Astrocyte (in vitro differentiated cells and primary cell): ENCODE measurements around the gene TFAP2A. TPM values are rescaled to one million over a fixed set of nuclear protein-coding genes. Genes with fewer than 3 reads are reported as not detected.

Experiments used
- DNase-seq: peaks from one replicate; pipeline ENCODE4 v3.0.0-alpha.2; 2010; ENCODE audit warnings: low read depth
- FAIRE-seq: peaks from 2 replicates; lab custom pipeline; 2011; peaks lifted over from hg19 to GRCh38; lab: Jason Lieb, UNC
- H2AFZ ChIP-seq: 2 replicates; pipeline ENCODE4 v1.6.0; 2012; ENCODE audit warnings: low read depth, low read length, inconsistent platforms
- H3K27ac ChIP-seq: 2 replicates; pipeline ENCODE4 v1.5.1; 2011; ENCODE audit warnings: low read depth, low read length, inconsistent platforms
- H3K27me3 ChIP-seq: 2 replicates; pipeline ENCODE4 v1.6.0; 2011; ENCODE audit warnings: low read length, inconsistent platforms; ENCODE audit not compliant: insufficient read depth
- H3K36me3 ChIP-seq: 2 replicates; pipeline ENCODE4 v1.5.1; 2011; ENCODE audit warnings: low read length, inconsistent platforms; ENCODE audit not compliant: insufficient read depth
- H3K4me1 ChIP-seq: 2 replicates; pipeline ENCODE4 v1.5.1; 2011; ENCODE audit warnings: low read length, inconsistent platforms; ENCODE audit not compliant: insufficient read depth
- H3K4me2 ChIP-seq: 2 replicates; pipeline ENCODE4 v1.6.0; 2012; ENCODE audit warnings: low read length, inconsistent platforms
- H3K4me3 ChIP-seq: 2 replicates; pipeline ENCODE4 v1.5.1; 2011; ENCODE audit warnings: low read depth, mild to moderate bottlenecking, low read length, inconsistent platforms; ENCODE audit not compliant: insufficient read depth
- H3K79me2 ChIP-seq: 2 replicates; pipeline ENCODE4 v1.6.0; 2012; ENCODE audit warnings: mild to moderate bottlenecking, low read length, inconsistent platforms; ENCODE audit not compliant: insufficient read depth
- H3K9ac ChIP-seq: 2 replicates; pipeline ENCODE4 v1.6.0; 2012; ENCODE audit warnings: mild to moderate bottlenecking, low read length, inconsistent platforms
- H3K9me3 ChIP-seq: 2 replicates; pipeline ENCODE4 v1.5.1; 2012; ENCODE audit warnings: low read depth, mild to moderate bottlenecking, low read length, inconsistent platforms; ENCODE audit not compliant: insufficient read depth
- H4K20me1 ChIP-seq: 2 replicates; pipeline ENCODE4 v1.6.0; 2012; ENCODE audit warnings: low read length, inconsistent platforms; ENCODE audit not compliant: insufficient read depth
- H3K27ac Mint-ChIP-seq: one replicate; pipeline ENCODE4 v1.8.0; 2021; ENCODE audit warnings: mild to moderate bottlenecking, mixed read lengths; ENCODE audit not compliant: unreplicated experiment
- H3K27me3 Mint-ChIP-seq: one replicate; pipeline ENCODE4 v1.8.0; 2021; ENCODE audit warnings: low read depth, mixed read lengths; ENCODE audit not compliant: unreplicated experiment
- H3K36me3 Mint-ChIP-seq: one replicate; pipeline ENCODE4 v1.8.0; 2021; ENCODE audit warnings: low read depth, mixed read lengths; ENCODE audit not compliant: unreplicated experiment
- H3K4me1 Mint-ChIP-seq: one replicate; pipeline ENCODE4 v1.8.0; 2021; ENCODE audit warnings: low read depth, mixed read lengths; ENCODE audit not compliant: unreplicated experiment
- H3K4me3 Mint-ChIP-seq: one replicate; pipeline ENCODE4 v1.8.0; 2021; ENCODE audit warnings: mild to moderate bottlenecking, moderate library complexity, mixed read lengths; ENCODE audit not compliant: unreplicated experiment
- H3K9me3 Mint-ChIP-seq: one replicate; pipeline ENCODE4 v1.8.0; 2021; ENCODE audit warnings: mild to moderate bottlenecking, mixed read lengths; ENCODE audit not compliant: unreplicated experiment
- CTCF ChIP-seq: IDR thresholded peaks from 2 replicates; pipeline ENCODE4 v1.5.1; 2011; ENCODE audit warnings: low read depth, mild to moderate bottlenecking, inconsistent platforms, low read length, moderate library complexity; ENCODE audit not compliant: insufficient read depth
- EZH2 ChIP-seq: IDR thresholded peaks from 2 replicates; pipeline ENCODE4 v1.6.1; 2012; ENCODE audit warnings: mild to moderate bottlenecking, low read length, inconsistent platforms; ENCODE audit not compliant: insufficient read depth
- microRNA-seq: library from miRNA; unstranded; fragments of <30 nt; microRNA quantifications from one replicate; pipeline ENCODE4 v1.2.0, GENCODE V29; 2020
- total RNA-seq: library from RNA; stranded (reverse); gene quantifications from 2 replicates; pipeline ENCODE4 v1.2.1, GENCODE V29; 2021

The TFAP2A gene
- total RNA-seq, 1 donor from 2014 or later, result 6.6 TPM

GRCh38 chr6:10350720-10351119, 64.2 kb downstream of the TFAP2A start:
- Histone ChIP-seq H3K9ac (no peak overlapping the region), H4K20me1 (no peaks in the 10 kb centered on the region), H3K27me3 (no peaks in the 10 kb centered on the region), H3K4me1 (no peaks in the 10 kb centered on the region), H3K36me3 (no peaks in the 10 kb centered on the region), H3K4me3 (no peak overlapping the region), H3K27ac (no peak overlapping the region), H3K4me2 (no peak overlapping the region), H3K9me3 (no peaks in the 10 kb centered on the region), H3K79me2 (no peaks in the 10 kb centered on the region), H2AFZ (no peak overlapping the region)
- Mint-ChIP-seq H3K4me3 (no peak overlapping the region), H3K27ac (no peak overlapping the region), H3K9me3 (peaks cover 2% of the 10 kb centered on the region), H3K4me1 (peaks cover 7% of the 10 kb centered on the region), H3K36me3 (no peaks in the 10 kb centered on the region), H3K27me3 (peaks cover 2% of the 10 kb centered on the region)
- FAIRE-seq (no peak), DNase-seq (no peak)
- no peak for TF ChIP-seq CTCF
- no peak for TF ChIP-seq EZH2

DNA sequence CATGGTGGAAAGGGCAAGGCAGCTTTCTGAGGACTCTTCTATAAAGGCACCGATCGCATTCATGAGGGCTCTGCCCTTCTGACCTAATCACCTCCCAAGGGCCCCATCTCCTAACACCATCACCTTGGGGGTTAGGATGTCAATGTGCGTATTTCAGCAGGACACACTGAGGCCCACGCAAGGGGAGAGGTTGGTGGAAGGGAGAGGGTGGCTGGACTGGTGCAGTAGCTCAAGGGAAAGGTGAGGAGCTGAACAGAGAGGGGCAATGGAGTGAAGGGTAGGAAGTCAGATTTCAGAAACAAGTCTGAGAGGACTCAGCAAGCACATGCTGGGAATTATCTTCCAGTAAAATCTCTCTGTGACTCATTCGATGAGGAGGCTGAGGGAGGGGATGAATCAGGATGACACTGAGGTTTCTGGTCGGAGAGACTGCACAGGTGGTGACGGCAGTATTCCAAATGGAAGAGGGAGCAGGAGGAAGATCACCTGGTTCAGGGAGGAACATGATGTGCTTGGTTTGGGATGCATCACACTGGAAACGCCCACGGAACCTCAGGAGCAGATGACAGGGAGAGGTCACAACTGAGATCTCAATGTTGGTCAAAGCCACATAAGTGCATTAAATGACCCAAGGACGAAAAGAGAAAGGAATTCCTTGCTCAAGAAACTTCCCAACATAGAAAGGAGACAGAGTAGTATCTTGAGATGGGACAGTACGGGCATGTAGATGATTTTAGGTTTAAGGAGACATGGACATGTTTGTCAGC, 67.1 kb downstream of the TFAP2A start:
- Histone ChIP-seq H3K79me2 (no peaks in the 10 kb centered on the region), H3K27ac (no peak overlapping the region), H3K4me1 (no peaks in the 10 kb centered on the region), H3K9me3 (no peaks in the 10 kb centered on the region), H3K36me3 (no peaks in the 10 kb centered on the region), H4K20me1 (no peaks in the 10 kb centered on the region), H2AFZ (no peak overlapping the region), H3K27me3 (peaks cover 2% of the 10 kb centered on the region), H3K4me3 (no peak overlapping the region), H3K4me2 (no peak overlapping the region), H3K9ac (no peak overlapping the region)
- no peak for TF ChIP-seq CTCF
- Mint-ChIP-seq H3K36me3 (no peaks in the 10 kb centered on the region), H3K27me3 (peaks cover 8% of the 10 kb centered on the region), H3K9me3 (peaks cover 2% of the 10 kb centered on the region), H3K27ac (no peak overlapping the region), H3K4me3 (no peak overlapping the region), H3K4me1 (peaks cover 7% of the 10 kb centered on the region)
- FAIRE-seq (no peak), DNase-seq (peak; percentile 45)

Small RNA genes lying within 50 kb of the gene (microRNA-seq; reads per million reads assigned to microRNA genes)
- gene MIR5689, result not detected

Other genes starting within 250 kb of the TFAP2A start
- gene GCNT2, start 106.3 kb upstream of the TFAP2A start, total RNA-seq, result 13.0 and 14.8 TPM in 2 replicates